HEK293T (cell line): ENCODE data around the gene EML6.

Experiments used
- CTCF ChIA-PET: fragments of 350-600 bp; formaldehyde crosslinking; extraction: SDS; loops from one replicate; lab custom pipeline; 2021; ENCODE audit warnings: antibody characterized with exemption, inconsistent platforms; lab: Yijun Ruan, JAX
- POLR2A ChIA-PET: fragments of 350-600 bp; formaldehyde crosslinking; extraction: SDS; loops from one replicate; lab custom pipeline; 2020; ENCODE audit warnings: antibody characterized with exemption, inconsistent platforms; lab: Yijun Ruan, JAX
- DNase-seq: peaks from one replicate; pipeline ENCODE4 v3.0.0; 2012; ENCODE audit warnings: mixed read lengths; ENCODE audit errors: extremely low spot score
- ARNT ChIP-seq: fragments of 450-650 bp; IDR thresholded peaks from 2 replicates; pipeline ENCODE4 v1.6.1; 2017; ENCODE audit warnings: mild to moderate bottlenecking
- BHLHE40 ChIP-seq: fragments of 450-650 bp; IDR thresholded peaks from 2 replicates; pipeline ENCODE4 v1.6.1; 2016; ENCODE audit warnings: mild to moderate bottlenecking, moderate library complexity, borderline replicate concordance
- CTBP1 ChIP-seq: fragments of 450-650 bp; IDR thresholded peaks from 2 replicates; pipeline ENCODE4 v1.6.1; 2016; ENCODE audit warnings: borderline replicate concordance
- ELF4 ChIP-seq: fragments of 450-650 bp; IDR thresholded peaks from 2 replicates; pipeline ENCODE4 v1.6.1; 2017; ENCODE audit warnings: antibody characterized with exemption
- FOXA1 ChIP-seq: fragments of 450-650 bp; IDR thresholded peaks from 2 replicates; pipeline ENCODE4 v1.6.1; 2016; ENCODE audit warnings: mild to moderate bottlenecking
- FOXK2 ChIP-seq: fragments of 450-650 bp; IDR thresholded peaks from 2 replicates; pipeline ENCODE4 v1.6.1; 2016; ENCODE audit warnings: mild to moderate bottlenecking
- FOXM1 ChIP-seq: fragments of 450-650 bp; IDR thresholded peaks from 2 replicates; pipeline ENCODE4 v1.6.1; 2017; ENCODE audit warnings: mild to moderate bottlenecking, borderline replicate concordance
- HDGF ChIP-seq: fragments of 450-650 bp; IDR thresholded peaks from 2 replicates; pipeline ENCODE4 v1.6.1; 2017; ENCODE audit warnings: antibody characterized with exemption, borderline replicate concordance
- L3MBTL2 ChIP-seq: fragments of 450-650 bp; conservative IDR thresholded peaks from 2 replicates; pipeline ENCODE4 v1.6.1; 2016; ENCODE audit warnings: mild to moderate bottlenecking
- LEF1 ChIP-seq: fragments of 450-650 bp; IDR thresholded peaks from 2 replicates; pipeline ENCODE4 v1.6.1; 2017; ENCODE audit warnings: mild to moderate bottlenecking, borderline replicate concordance
- NFRKB ChIP-seq: fragments of 450-650 bp; IDR thresholded peaks from 2 replicates; pipeline ENCODE4 v1.6.1; 2016; ENCODE audit warnings: mild to moderate bottlenecking, moderate library complexity
- PKNOX1 ChIP-seq: fragments of 450-650 bp; IDR thresholded peaks from 2 replicates; pipeline ENCODE4 v1.6.1; 2016
- SP1 ChIP-seq: fragments of 450-650 bp; IDR thresholded peaks from 2 replicates; pipeline ENCODE4 v1.6.1; 2017
- SUZ12 ChIP-seq: fragments of 450-650 bp; IDR thresholded peaks from 2 replicates; pipeline ENCODE4 v1.6.1; 2016; ENCODE audit warnings: mild to moderate bottlenecking
- TARDBP ChIP-seq: fragments of 450-650 bp; IDR thresholded peaks from 2 replicates; pipeline ENCODE4 v1.6.1; 2016
- ZNF384 ChIP-seq: fragments of 450-650 bp; IDR thresholded peaks from 2 replicates; pipeline ENCODE4 v1.6.1; 2016

EML6 gene

GRCh38 chr2:54757500-54757899 is 34.0 kb downstream of the EML6 start:
- no peak for TF ChIP-seq FOXA1
- no peak for TF ChIP-seq LEF1
- no peak for TF ChIP-seq SUZ12
- no peak for TF ChIP-seq SP1
- no peak for TF ChIP-seq CTBP1
- TF ChIP-seq TARDBP: no peak
- TF ChIP-seq PKNOX1: no peak
- TF ChIP-seq HDGF: no peak
- TF ChIP-seq BHLHE40: no peak
- TF ChIP-seq L3MBTL2: no peak
- TF ChIP-seq ELF4: no peak
- no peak for TF ChIP-seq NFRKB
- TF ChIP-seq ARNT: no peak
- TF ChIP-seq FOXM1: no peak
- TF ChIP-seq ZNF384: no peak
- no peak for TF ChIP-seq FOXK2
- POLR2A ChIA-PET: no interaction called here
- no peak for DNase-seq
- CTCF ChIA-PET: interaction anchor here (0.8 kb wide), 1 partner anchor 81 kb away, joined by 3 read pairs; no protein-coding TSS in a partner anchor

- CTCF ChIA-PET: no interaction called here
- no peak for DNase-seq
- POLR2A ChIA-PET: no interaction called here
- TF ChIP-seq CTBP1: no peak
- no peak for TF ChIP-seq ZNF384
- TF ChIP-seq BHLHE40: no peak
- TF ChIP-seq ARNT: no peak
- no peak for TF ChIP-seq FOXK2
- TF ChIP-seq HDGF: no peak
- no peak for TF ChIP-seq SP1
- no peak for TF ChIP-seq NFRKB
- no peak for TF ChIP-seq SUZ12
Measured at GRCh38 chr2:54758951-54759350, 35.5 kb downstream of the EML6 start.

DNA sequence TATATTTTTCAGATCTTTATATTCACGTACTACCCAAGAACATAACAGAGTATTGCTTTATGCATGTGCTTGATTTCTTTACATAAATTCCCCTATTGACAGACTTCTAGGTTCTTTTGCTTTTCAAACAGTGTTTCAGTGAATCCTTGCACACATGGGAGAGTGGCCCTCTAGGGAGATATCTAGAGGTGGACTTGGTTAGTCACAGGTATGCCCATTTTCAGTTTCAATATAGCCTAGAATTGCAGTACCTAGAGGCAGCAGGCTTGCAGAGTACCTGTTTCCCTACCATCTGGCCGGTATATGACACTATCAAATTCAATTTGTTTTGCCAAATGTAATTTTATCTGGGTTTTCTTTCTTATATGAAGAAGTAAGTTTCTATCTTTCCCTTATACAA is 36.8 kb downstream of the EML6 start:
- ChIA-PET CTCF (no interaction called here), POLR2A (no interaction called here)
- no peak for DNase-seq
- TF ChIP-seq ARNT: no peak
- TF ChIP-seq ELF4: no peak
- TF ChIP-seq SUZ12: no peak
- TF ChIP-seq LEF1: no peak
- no peak for TF ChIP-seq BHLHE40
- no peak for TF ChIP-seq NFRKB
- no peak for TF ChIP-seq TARDBP
- no peak for TF ChIP-seq SP1
- TF ChIP-seq PKNOX1: no peak
- TF ChIP-seq L3MBTL2: no peak
- TF ChIP-seq FOXM1: no peak
- TF ChIP-seq HDGF: no peak
- no peak for TF ChIP-seq FOXA1
- no peak for TF ChIP-seq FOXK2
- no peak for TF ChIP-seq CTBP1
- no peak for TF ChIP-seq ZNF384

GRCh38 chr2:54763636-54764291 is 40.3 kb downstream of the EML6 start:
- peak; percentile 37 for DNase-seq
- POLR2A ChIA-PET: no interaction called here
- TF ChIP-seq BHLHE40 (no peak), PKNOX1 (no peak), ELF4 (no peak), ZNF384 (no peak)
- CTCF ChIA-PET: no interaction called here

DNA sequence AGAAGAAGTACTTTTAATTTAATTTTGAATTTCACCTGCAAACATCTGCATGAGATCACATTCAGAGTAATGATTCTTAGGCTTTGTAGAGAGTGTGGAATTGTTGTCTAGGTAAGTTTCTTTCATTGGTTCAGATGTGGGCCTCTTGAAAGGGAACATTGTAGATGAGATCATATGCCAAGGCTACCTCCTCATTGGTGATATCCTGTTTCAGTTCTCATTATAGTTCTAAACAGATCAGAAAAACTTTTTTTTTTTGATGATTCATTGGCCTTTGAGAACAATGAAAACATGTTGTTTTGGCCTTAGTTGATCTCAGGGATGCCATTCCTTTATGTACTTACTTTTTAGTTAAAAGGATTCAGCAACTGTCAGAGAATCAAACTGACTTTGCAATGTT is 44.5 kb downstream of the EML6 start:
- ChIA-PET POLR2A (no interaction called here), CTCF (interaction anchor here (0.7 kb wide), 1 partner anchor 127 kb away, joined by 3 read pairs; no protein-coding TSS in a partner anchor)
- no peak for TF ChIP-seq FOXM1
- TF ChIP-seq BHLHE40: no peak
- no peak for TF ChIP-seq CTBP1
- TF ChIP-seq NFRKB: no peak
- TF ChIP-seq SP1: no peak
- TF ChIP-seq HDGF: no peak
- no peak for TF ChIP-seq TARDBP
- no peak for TF ChIP-seq PKNOX1
- TF ChIP-seq SUZ12: no peak
- no peak for TF ChIP-seq LEF1
- TF ChIP-seq ARNT: no peak
- no peak for TF ChIP-seq ELF4
- no peak for TF ChIP-seq L3MBTL2
- TF ChIP-seq FOXA1: no peak
- DNase-seq: no peak
